ENCODE measurements around the gene OTOA.
"Not testable (repeated sequence)": the region's sequence is repeated elsewhere in the genome, so short reads cannot be mapped to it uniquely, and the experiment has no call there.

Gene OTOA

GRCh38 chr16:21666772-21667171 is 3.0 kb downstream of the OTOA start:
- Histone ChIP-seq H3K79me1 (ENCODE audit: low read length) (no peaks in the 10 kb centered on the region), H3K23ac (ENCODE audit: low read length) (no peak overlapping the region), H3K56ac (ENCODE audit: low read length) (no peak overlapping the region), H3K4me2 (ENCODE audit: low read length) (no peak overlapping the region), H4K5ac (ENCODE audit: low read length) (no peak overlapping the region), H3K4me1 (ENCODE audit: control insufficient read depth, low read depth, low read length) (no peaks in the 10 kb centered on the region), H3K18ac (ENCODE audit: low read length) (no peak overlapping the region), H3K9ac (ENCODE audit: low read length) (no peak overlapping the region), H3K27ac (ENCODE audit: low read depth, low read length) (no peak overlapping the region), H2BK15ac (replicated peaks; ENCODE audit: low read depth) (no peak overlapping the region), H3K79me2 (ENCODE audit: control insufficient read depth, insufficient read depth, low read length) (no peaks in the 10 kb centered on the region), H2BK120ac (ENCODE audit: low read depth, low read length) (no peak overlapping the region), H2BK5ac (ENCODE audit: low read length) (no peak overlapping the region), H3K27me3 (ENCODE audit: insufficient read depth, low read length, poor library complexity) (no peaks in the 10 kb centered on the region), H4K8ac (ENCODE audit: low read depth, low read length) (no peak overlapping the region), H3K4ac (ENCODE audit: low read depth, low read length) (no peak overlapping the region), H3K4me3 (ENCODE audit: low read length) (no peak overlapping the region), H3K36me3 (ENCODE audit: control insufficient read depth, insufficient read depth, low read length) (no peaks in the 10 kb centered on the region), H2AK5ac (ENCODE audit: low read length) (no peak overlapping the region)
- no peak for DNase-seq
- WGBS (ENCODE audit: extremely low coverage, insufficient coverage, low lambda C conversion rate) = no CpG with 5 or more reads among the region's 3 CpGs

GRCh38 chr16:21667575-21667974 is 3.8 kb downstream of the OTOA start:
- no CpG with 5 or more reads among the region's 3 CpGs for WGBS (ENCODE audit: extremely low coverage, insufficient coverage, low lambda C conversion rate)
- no peak for DNase-seq
- no peaks in the 10 kb centered on the region for H3K4me1 ChIP-seq (ENCODE audit: control insufficient read depth, low read depth, low read length)
- H3K4me3 ChIP-seq (ENCODE audit: low read length) = no peak overlapping the region
- H3K79me1 ChIP-seq (ENCODE audit: low read length) = no peaks in the 10 kb centered on the region
- no peak overlapping the region for H2BK5ac ChIP-seq (ENCODE audit: low read length)
- no peak overlapping the region for H3K56ac ChIP-seq (ENCODE audit: low read length)
- H2BK120ac ChIP-seq (ENCODE audit: low read depth, low read length) = no peak overlapping the region
- H3K27me3 ChIP-seq (ENCODE audit: insufficient read depth, low read length, poor library complexity) = no peaks in the 10 kb centered on the region
- no peak overlapping the region for H2BK15ac ChIP-seq (replicated peaks; ENCODE audit: low read depth)
- H4K5ac ChIP-seq (ENCODE audit: low read length) = no peak overlapping the region
- H3K9ac ChIP-seq (ENCODE audit: low read length) = no peak overlapping the region
- H4K8ac ChIP-seq (ENCODE audit: low read depth, low read length) = no peak overlapping the region
- no peaks in the 10 kb centered on the region for H3K36me3 ChIP-seq (ENCODE audit: control insufficient read depth, insufficient read depth, low read length)
- H3K23ac ChIP-seq (ENCODE audit: low read length) = no peak overlapping the region
- H3K4me2 ChIP-seq (ENCODE audit: low read length) = no peak overlapping the region
- H3K79me2 ChIP-seq (ENCODE audit: control insufficient read depth, insufficient read depth, low read length) = no peaks in the 10 kb centered on the region
- no peak overlapping the region for H3K27ac ChIP-seq (ENCODE audit: low read depth, low read length)
- no peak overlapping the region for H2AK5ac ChIP-seq (ENCODE audit: low read length)
- no peak overlapping the region for H3K18ac ChIP-seq (ENCODE audit: low read length)
- no peak overlapping the region for H3K4ac ChIP-seq (ENCODE audit: low read depth, low read length)

GRCh38 chr16:21673469-21673868 is 9.7 kb downstream of the OTOA start:
- no peak overlapping the region for H3K18ac ChIP-seq (ENCODE audit: low read length)
- no CpG with 5 or more reads among the region's 3 CpGs for WGBS (ENCODE audit: extremely low coverage, insufficient coverage, low lambda C conversion rate)
- no peaks in the 10 kb centered on the region for H3K4me1 ChIP-seq (ENCODE audit: control insufficient read depth, low read depth, low read length)
- no peak for DNase-seq
- H3K36me3 ChIP-seq (ENCODE audit: control insufficient read depth, insufficient read depth, low read length) = no peaks in the 10 kb centered on the region
- no peak overlapping the region for H3K4ac ChIP-seq (ENCODE audit: low read depth, low read length)
- H3K9ac ChIP-seq (ENCODE audit: low read length) = no peak overlapping the region
- H4K5ac ChIP-seq (ENCODE audit: low read length) = no peak overlapping the region
- H3K27me3 ChIP-seq (ENCODE audit: insufficient read depth, low read length, poor library complexity) = no peaks in the 10 kb centered on the region
- H3K4me2 ChIP-seq (ENCODE audit: low read length) = no peak overlapping the region
- H3K79me2 ChIP-seq (ENCODE audit: control insufficient read depth, insufficient read depth, low read length) = no peaks in the 10 kb centered on the region
- no peaks in the 10 kb centered on the region for H3K79me1 ChIP-seq (ENCODE audit: low read length)
- H2BK120ac ChIP-seq (ENCODE audit: low read depth, low read length) = no peak overlapping the region
- H3K23ac ChIP-seq (ENCODE audit: low read length) = no peak overlapping the region
- no peak overlapping the region for H3K4me3 ChIP-seq (ENCODE audit: low read length)
- H3K27ac ChIP-seq (ENCODE audit: low read depth, low read length) = no peak overlapping the region
- H2AK5ac ChIP-seq (ENCODE audit: low read length) = no peak overlapping the region
- H2BK5ac ChIP-seq (ENCODE audit: low read length) = no peak overlapping the region
- H4K8ac ChIP-seq (ENCODE audit: low read depth, low read length) = no peak overlapping the region
- no peak overlapping the region for H2BK15ac ChIP-seq (replicated peaks; ENCODE audit: low read depth)
- no peak overlapping the region for H3K56ac ChIP-seq (ENCODE audit: low read length)

- H3K4me1 ChIP-seq (ENCODE audit: control insufficient read depth, low read depth, low read length); H3K36me3 ChIP-seq (ENCODE audit: control insufficient read depth, insufficient read depth, low read length); H3K4ac ChIP-seq (ENCODE audit: low read depth, low read length); H2BK5ac ChIP-seq (ENCODE audit: low read length); H3K18ac ChIP-seq (ENCODE audit: low read length); H3K27ac ChIP-seq (ENCODE audit: low read depth, low read length); H3K79me2 ChIP-seq (ENCODE audit: control insufficient read depth, insufficient read depth, low read length); H3K56ac ChIP-seq (ENCODE audit: low read length); DNase-seq; H4K5ac ChIP-seq (ENCODE audit: low read length); H3K4me2 ChIP-seq (ENCODE audit: low read length); H3K9ac ChIP-seq (ENCODE audit: low read length); H3K27me3 ChIP-seq (ENCODE audit: insufficient read depth, low read length, poor library complexity); H3K79me1 ChIP-seq (ENCODE audit: low read length); H3K4me3 ChIP-seq (ENCODE audit: low read length); H2BK120ac ChIP-seq (ENCODE audit: low read depth, low read length); H4K8ac ChIP-seq (ENCODE audit: low read depth, low read length); H2BK15ac ChIP-seq (replicated peaks; ENCODE audit: low read depth); H2AK5ac ChIP-seq (ENCODE audit: low read length); H3K23ac ChIP-seq (ENCODE audit: low read length): not testable (repeated sequence)
- WGBS (ENCODE audit: extremely low coverage, insufficient coverage, low lambda C conversion rate) = no CpG with 5 or more reads among the region's 4 CpGs
These were observed 10.7 kb downstream of the OTOA start for GRCh38 chr16:21674456-21674855.

GRCh38 chr16:21680714-21681113 is 16.9 kb downstream of the OTOA start:
- H3K4ac ChIP-seq (ENCODE audit: low read depth, low read length); H3K9ac ChIP-seq (ENCODE audit: low read length); H3K79me2 ChIP-seq (ENCODE audit: control insufficient read depth, insufficient read depth, low read length); H2BK5ac ChIP-seq (ENCODE audit: low read length); H3K79me1 ChIP-seq (ENCODE audit: low read length); H3K27ac ChIP-seq (ENCODE audit: low read depth, low read length); H3K4me3 ChIP-seq (ENCODE audit: low read length); H2BK15ac ChIP-seq (replicated peaks; ENCODE audit: low read depth); H2BK120ac ChIP-seq (ENCODE audit: low read depth, low read length); H3K4me1 ChIP-seq (ENCODE audit: control insufficient read depth, low read depth, low read length); H3K56ac ChIP-seq (ENCODE audit: low read length); H2AK5ac ChIP-seq (ENCODE audit: low read length); H3K18ac ChIP-seq (ENCODE audit: low read length); H4K8ac ChIP-seq (ENCODE audit: low read depth, low read length); H3K27me3 ChIP-seq (ENCODE audit: insufficient read depth, low read length, poor library complexity); H3K36me3 ChIP-seq (ENCODE audit: control insufficient read depth, insufficient read depth, low read length); DNase-seq; H3K4me2 ChIP-seq (ENCODE audit: low read length); H3K23ac ChIP-seq (ENCODE audit: low read length); H4K5ac ChIP-seq (ENCODE audit: low read length): not testable (repeated sequence)
- no CpG with 5 or more reads among the region's 5 CpGs for WGBS (ENCODE audit: extremely low coverage, insufficient coverage, low lambda C conversion rate)

GRCh38 chr16:21683184-21683583 is 19.4 kb downstream of the OTOA start:
- H3K27ac ChIP-seq (ENCODE audit: low read depth, low read length) = no peak overlapping the region
- no CpG with 5 or more reads among the region's 3 CpGs for WGBS (ENCODE audit: extremely low coverage, insufficient coverage, low lambda C conversion rate)
- H3K27me3 ChIP-seq (ENCODE audit: insufficient read depth, low read length, poor library complexity) = no peaks in the 10 kb centered on the region

More at GRCh38 chr16:21683184-21683583, 19.4 kb downstream of the OTOA start:
- Histone ChIP-seq H3K4me3 (ENCODE audit: low read length) (no peak overlapping the region), H3K23ac (ENCODE audit: low read length) (no peak overlapping the region), H3K79me1 (ENCODE audit: low read length) (no peaks in the 10 kb centered on the region), H4K5ac (ENCODE audit: low read length) (no peak overlapping the region), H3K18ac (ENCODE audit: low read length) (no peak overlapping the region), H4K8ac (ENCODE audit: low read depth, low read length) (no peak overlapping the region), H2AK5ac (ENCODE audit: low read length) (no peak overlapping the region), H3K4ac (ENCODE audit: low read depth, low read length) (no peak overlapping the region), H3K9ac (ENCODE audit: low read length) (no peak overlapping the region), H2BK5ac (ENCODE audit: low read length) (no peak overlapping the region), H3K4me1 (ENCODE audit: control insufficient read depth, low read depth, low read length) (no peaks in the 10 kb centered on the region), H3K36me3 (ENCODE audit: control insufficient read depth, insufficient read depth, low read length) (no peaks in the 10 kb centered on the region), H3K4me2 (ENCODE audit: low read length) (no peak overlapping the region), H2BK15ac (replicated peaks; ENCODE audit: low read depth) (no peak overlapping the region), H2BK120ac (ENCODE audit: low read depth, low read length) (no peak overlapping the region), H3K56ac (ENCODE audit: low read length) (no peak overlapping the region), H3K79me2 (ENCODE audit: control insufficient read depth, insufficient read depth, low read length) (no peaks in the 10 kb centered on the region)
- DNase-seq = no peak

All from mesendoderm (in vitro differentiated cells).